ENCODE data around the gene CDH16.

GRCh38 chr16:66932076-66932475, 13.4 kb upstream of the CDH16 start:
- TF ChIP-seq CTCF (IDR thresholded peaks at IDR 0.05; ENCODE audit: insufficient read depth, low read depth, low read length) (no peak), EZH2 (IDR thresholded peaks at IDR 0.05; ENCODE audit: insufficient read depth, low read length) (no peak)
